Ovary (tissue), 3 donors: ENCODE measurements around the gene C3.

ENCODE experiments used
- CTCF ChIP-seq, 3 donors: fragments of 450-650 bp in 2 of 3; fragments of 200-600 bp in 1 of 3; IDR thresholded peaks; one replicate each; pipeline versions ENCODE4 v1.5.1 to v1.8.0; 2016 to 2022; ENCODE audit warnings: antibody characterized with exemption in 3 of 3, mild to moderate bottlenecking in 1 of 3
- POLR2A ChIP-seq: fragments of 450-650 bp; IDR thresholded peaks from one replicate; pipeline ENCODE4 v1.6.1; 2017; ENCODE audit warnings: antibody characterized with exemption, mild to moderate bottlenecking, moderate library complexity
- donor health status: DM: no; HTN: no; CAD: no.

GRCh38 chr19:6699935-6700334 lies 20.5 kb downstream of the C3 start:
- no peak for TF ChIP-seq CTCF (IDR thresholded peaks at IDR 0.05)
- no peak for TF ChIP-seq POLR2A
